Measurements from ENCODE around the gene BMPR1B. TPM values are rescaled to one million over a fixed set of nuclear protein-coding genes. Genes with fewer than 3 reads are reported as not detected.

The BMPR1B gene
- total RNA-seq, 1 experiment from 2014 or later = 0.62 TPM

DNA sequence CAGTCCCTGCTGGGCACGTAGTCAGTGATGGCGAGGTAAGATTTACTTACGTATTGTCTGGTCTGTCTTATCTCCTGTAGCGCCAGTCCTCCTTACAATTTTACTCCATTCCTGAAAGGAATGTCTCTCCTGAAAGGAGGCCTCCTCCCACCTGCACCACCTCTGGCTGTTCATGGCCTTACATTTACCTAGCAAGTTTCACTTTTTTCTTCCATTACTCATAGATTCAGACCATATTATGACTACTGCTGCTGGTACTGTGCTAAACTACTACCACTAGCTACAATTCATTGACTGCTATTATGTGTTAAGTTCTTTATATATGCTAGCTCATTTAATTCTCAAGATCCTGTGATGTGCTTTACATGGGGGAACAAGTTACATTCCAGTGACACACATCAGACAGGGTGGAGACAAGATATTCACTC is 189.9 kb downstream of the BMPR1B start:
- H3K27ac ChIP-seq (ENCODE audit: low read length) = no peak overlapping the region
- H3K4me3 ChIP-seq (ENCODE audit: low read depth in 2 of 2, low read length in 2 of 2) = no peak overlapping the region
- intact Hi-C loops (cut with micrococcal nuclease; ENCODE audit: unreplicated experiment) = no loop called here
- no peaks in the 10 kb centered on the region for H3K27me3 ChIP-seq (ENCODE audit: control insufficient read depth, insufficient read depth, low read length)
- BruUV-seq (replicated peaks) = no TSS peak
- in situ Hi-C loops (cut with HindIII; ENCODE audit: low pct_unique_long_range_greater_than_20kb, low sequenced_read_pairs) = no loop called here
- no peaks in the 10 kb centered on the region for H3K4me1 ChIP-seq (ENCODE audit: control insufficient read depth, insufficient read depth, low read length)
- ATAC-seq (no peak), DNase-seq (ENCODE audit: low read depth, low spot score) (no peak)
- ChIA-PET CTCF (no interaction called here), POLR2A (no interaction called here)
- no peaks in the 10 kb centered on the region for H3K9me3 ChIP-seq (ENCODE audit: control insufficient read depth, insufficient read depth, low read depth, low read length)
- no peaks in the 10 kb centered on the region for H3K36me3 ChIP-seq (ENCODE audit: control insufficient read depth, insufficient read depth, low read length)
- TF ChIP-seq TCF7L2 (IDR thresholded peaks at IDR 0.05; ENCODE audit: low read depth, low read length) (no peak), REST (IDR thresholded peaks at IDR 0.05; ENCODE audit: insufficient read depth in 1 of 2, low read depth in 2 of 2, low read length in 1 of 2) (no peak), POLR2AphosphoS5 (IDR thresholded peaks at IDR 0.05; ENCODE audit: low read depth, low read length) (no peak), SIN3A (IDR thresholded peaks at IDR 0.05; ENCODE audit: borderline replicate concordance, insufficient read depth, low read depth, low read length) (no peak)
- TF ChIP-seq, protein P1, sequence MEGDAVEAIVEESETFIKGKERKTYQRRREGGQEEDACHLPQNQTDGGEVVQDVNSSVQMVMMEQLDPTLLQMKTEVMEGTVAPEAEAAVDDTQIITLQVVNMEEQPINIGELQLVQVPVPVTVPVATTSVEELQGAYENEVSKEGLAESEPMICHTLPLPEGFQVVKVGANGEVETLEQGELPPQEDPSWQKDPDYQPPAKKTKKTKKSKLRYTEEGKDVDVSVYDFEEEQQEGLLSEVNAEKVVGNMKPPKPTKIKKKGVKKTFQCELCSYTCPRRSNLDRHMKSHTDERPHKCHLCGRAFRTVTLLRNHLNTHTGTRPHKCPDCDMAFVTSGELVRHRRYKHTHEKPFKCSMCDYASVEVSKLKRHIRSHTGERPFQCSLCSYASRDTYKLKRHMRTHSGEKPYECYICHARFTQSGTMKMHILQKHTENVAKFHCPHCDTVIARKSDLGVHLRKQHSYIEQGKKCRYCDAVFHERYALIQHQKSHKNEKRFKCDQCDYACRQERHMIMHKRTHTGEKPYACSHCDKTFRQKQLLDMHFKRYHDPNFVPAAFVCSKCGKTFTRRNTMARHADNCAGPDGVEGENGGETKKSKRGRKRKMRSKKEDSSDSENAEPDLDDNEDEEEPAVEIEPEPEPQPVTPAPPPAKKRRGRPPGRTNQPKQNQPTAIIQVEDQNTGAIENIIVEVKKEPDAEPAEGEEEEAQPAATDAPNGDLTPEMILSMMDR (IDR thresholded peaks at IDR 0.05) = no peak

DNA sequence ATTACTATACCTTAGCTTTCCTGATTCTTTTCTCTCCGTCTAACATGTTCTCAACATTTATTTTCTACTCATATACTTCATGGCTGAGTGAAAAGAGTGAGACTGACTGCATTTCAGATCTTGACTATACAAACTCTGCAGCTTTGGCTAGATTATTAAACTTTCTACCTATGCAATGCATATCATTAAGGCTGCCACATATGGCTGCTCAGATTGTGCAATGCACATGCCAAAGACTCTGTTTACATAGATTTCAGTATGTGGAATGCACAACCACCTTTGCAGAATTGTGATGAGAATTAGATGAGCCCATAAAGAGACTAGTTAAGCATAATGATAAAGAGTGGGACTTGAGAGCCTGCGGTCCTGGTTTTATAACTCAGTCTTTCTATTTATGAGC is 196.5 kb downstream of the BMPR1B start:
- BruUV-seq (replicated peaks) = no TSS peak
- ChIA-PET POLR2A (no interaction called here), CTCF (no interaction called here)
- Histone ChIP-seq H3K4me1 (ENCODE audit: control insufficient read depth, insufficient read depth, low read length) (no peaks in the 10 kb centered on the region), H3K9me3 (ENCODE audit: control insufficient read depth, insufficient read depth, low read depth, low read length) (no peaks in the 10 kb centered on the region), H3K27ac (ENCODE audit: low read length) (no peak overlapping the region), H3K36me3 (ENCODE audit: control insufficient read depth, insufficient read depth, low read length) (no peaks in the 10 kb centered on the region), H3K27me3 (ENCODE audit: control insufficient read depth, insufficient read depth, low read length) (no peaks in the 10 kb centered on the region), H3K4me3 (ENCODE audit: low read depth in 2 of 2, low read length in 2 of 2) (no peak overlapping the region)
- no peak for ATAC-seq
- TF ChIP-seq SIN3A (IDR thresholded peaks at IDR 0.05; ENCODE audit: borderline replicate concordance, insufficient read depth, low read depth, low read length) = no peak
- TF ChIP-seq POLR2AphosphoS5 (IDR thresholded peaks at IDR 0.05; ENCODE audit: low read depth, low read length) = no peak
- TF ChIP-seq TCF7L2 (IDR thresholded peaks at IDR 0.05; ENCODE audit: low read depth, low read length) = no peak
- TF ChIP-seq, protein P1 (IDR thresholded peaks at IDR 0.05) = no peak
- TF ChIP-seq REST (IDR thresholded peaks at IDR 0.05; ENCODE audit: insufficient read depth in 1 of 2, low read depth in 2 of 2, low read length in 1 of 2) = no peak
- intact Hi-C loops (cut with micrococcal nuclease; ENCODE audit: unreplicated experiment) (no loop called here), in situ Hi-C loops (cut with HindIII; ENCODE audit: low pct_unique_long_range_greater_than_20kb, low sequenced_read_pairs) (no loop called here)
- DNase-seq (ENCODE audit: low read depth, low spot score) = no peak
